Stimulated activated effector memory CD8-positive, alpha-beta T cell treated with anti-CD3 and anti-CD28 coated beads, Interleukin-12 subunit alpha, Interleukin-12 subunit beta, amount 100 ng/mL, for 72 hours (primary cell): ENCODE measurements around the gene RIN3.
A peak's percentile ranks its signal among the peaks of the same experiment; 100 is the strongest.

ENCODE experiments used
- ATAC-seq: fragments of 150-1000 bp; cut with Tn5 transposase; 2 replicates; pipeline ENCODE4 v1.10.0; 2021
- DNase-seq, 2 donors: peaks; one replicate each; pipeline ENCODE4 v3.0.0; 2021 to 2022; ENCODE audit warnings: low spot score in 2 of 2
- H3K27ac Mint-ChIP-seq: one replicate; pipeline ENCODE4 v1.8.0; 2022; ENCODE audit warnings: mild to moderate bottlenecking, mixed read lengths
- H3K36me3 Mint-ChIP-seq: one replicate; pipeline ENCODE4 v1.8.0; 2022; ENCODE audit warnings: mild to moderate bottlenecking, mixed read lengths
- H3K4me1 Mint-ChIP-seq: one replicate; pipeline ENCODE4 v1.8.0; 2022; ENCODE audit warnings: mixed read lengths
- H3K4me3 Mint-ChIP-seq: one replicate; pipeline ENCODE4 v1.8.0; 2022; ENCODE audit warnings: mild to moderate bottlenecking, mixed read lengths
- H3K9me3 Mint-ChIP-seq: one replicate; pipeline ENCODE4 v1.8.0; 2022; ENCODE audit warnings: mixed read lengths

RIN3 gene

GRCh38 chr14:92578511-92578910 lies 64.9 kb downstream of the RIN3 start:
- Mint-ChIP-seq H3K27ac (peak overlapping the region; percentile 83), H3K9me3 (peaks cover 3% of the 10 kb centered on the region), H3K36me3 (peaks cover 56% of the 10 kb centered on the region), H3K4me1 (peaks cover 88% of the 10 kb centered on the region), H3K4me3 (peak overlapping the region; percentile 68)
- no peak for DNase-seq
- no peak for ATAC-seq

GRCh38 chr14:92579244-92579936 lies 65.8 kb downstream of the RIN3 start:
- H3K4me1 Mint-ChIP-seq: peaks cover 91% of the 10 kb centered on the region
- peaks cover 3% of the 10 kb centered on the region for H3K9me3 Mint-ChIP-seq
- ATAC-seq: no peak
- DNase-seq: no peak
- peak overlapping the region; percentile 35 for H3K27ac Mint-ChIP-seq
- peaks cover 65% of the 10 kb centered on the region for H3K36me3 Mint-ChIP-seq
- H3K4me3 Mint-ChIP-seq: no peak overlapping the region

GRCh38 chr14:92581206-92581605 lies 67.6 kb downstream of the RIN3 start:
- H3K4me3 Mint-ChIP-seq: no peak overlapping the region
- peak overlapping the region; percentile 64 for H3K27ac Mint-ChIP-seq
- ATAC-seq: no peak
- peaks cover 83% of the 10 kb centered on the region for H3K36me3 Mint-ChIP-seq
- H3K9me3 Mint-ChIP-seq: peaks cover 3% of the 10 kb centered on the region
- no peak for DNase-seq
- H3K4me1 Mint-ChIP-seq: peaks cover 97% of the 10 kb centered on the region

- DNase-seq (no peak), ATAC-seq (no peak)
- H3K4me1 Mint-ChIP-seq: peaks cover 97% of the 10 kb centered on the region
- H3K36me3 Mint-ChIP-seq: peaks cover 92% of the 10 kb centered on the region
- H3K4me3 Mint-ChIP-seq: peak overlapping the region; percentile 59
- H3K9me3 Mint-ChIP-seq: peaks cover 3% of the 10 kb centered on the region
- H3K27ac Mint-ChIP-seq: peak overlapping the region; percentile 92
Observed at GRCh38 chr14:92581966-92582566, 68.5 kb downstream of the RIN3 start.

GRCh38 chr14:92582706-92583452 lies 69.3 kb downstream of the RIN3 start:
- Mint-ChIP-seq H3K4me3 (peak overlapping the region; percentile 59), H3K9me3 (peaks cover 3% of the 10 kb centered on the region), H3K36me3 (peaks cover 93% of the 10 kb centered on the region), H3K4me1 (peaks cover 97% of the 10 kb centered on the region), H3K27ac (peak overlapping the region; percentile 92)
- ATAC-seq: peak; percentile 67
- peak in 1 of 2 donors; percentile 79 for DNase-seq

GRCh38 chr14:92584220-92584619 lies 70.6 kb downstream of the RIN3 start:
- peak overlapping the region; percentile 93 for H3K27ac Mint-ChIP-seq
- H3K9me3 Mint-ChIP-seq: peaks cover 3% of the 10 kb centered on the region
- ATAC-seq (no peak), DNase-seq (no peak)
- H3K4me1 Mint-ChIP-seq: peaks cover 96% of the 10 kb centered on the region
- peaks cover 89% of the 10 kb centered on the region for H3K36me3 Mint-ChIP-seq
- H3K4me3 Mint-ChIP-seq: no peak overlapping the region

GRCh38 chr14:92584816-92585215 lies 71.2 kb downstream of the RIN3 start:
- peak overlapping the region; percentile 93 for H3K27ac Mint-ChIP-seq
- H3K4me1 Mint-ChIP-seq: peaks cover 96% of the 10 kb centered on the region
- H3K36me3 Mint-ChIP-seq: peaks cover 86% of the 10 kb centered on the region
- peak overlapping the region; percentile 61 for H3K4me3 Mint-ChIP-seq
- no peak for DNase-seq
- H3K9me3 Mint-ChIP-seq: peaks cover 3% of the 10 kb centered on the region
- ATAC-seq: no peak

- Mint-ChIP-seq H3K36me3 (peaks cover 90% of the 10 kb centered on the region), H3K9me3 (peaks cover 3% of the 10 kb centered on the region), H3K4me1 (peaks cover 96% of the 10 kb centered on the region), H3K4me3 (peak overlapping the region; percentile 61), H3K27ac (peak overlapping the region; percentile 93)
- DNase-seq: peak in 1 of 2 donors; percentile 65
- ATAC-seq: peak; percentile 83
Observed at GRCh38 chr14:92585981-92586937, 72.7 kb downstream of the RIN3 start.

- Mint-ChIP-seq H3K36me3 (peaks cover 90% of the 10 kb centered on the region), H3K4me1 (peaks cover 92% of the 10 kb centered on the region)
- peak in 1 of 2 donors; percentile 63 for DNase-seq
Observed at GRCh38 chr14:92586963-92587699, 73.5 kb downstream of the RIN3 start.

GRCh38 chr14:92587700-92588085 lies 74.1 kb downstream of the RIN3 start:
- DNase-seq (no peak), ATAC-seq (no peak)
- peaks cover 86% of the 10 kb centered on the region for H3K4me1 Mint-ChIP-seq
- peaks cover 3% of the 10 kb centered on the region for H3K9me3 Mint-ChIP-seq
- H3K27ac Mint-ChIP-seq: peak overlapping the region; percentile 93
- H3K36me3 Mint-ChIP-seq: peaks cover 86% of the 10 kb centered on the region
- H3K4me3 Mint-ChIP-seq: peak overlapping the region; percentile 61

More at GRCh38 chr14:92586963-92587699, 73.5 kb downstream of the RIN3 start:
- ATAC-seq: peak; percentile 51
- H3K4me3 Mint-ChIP-seq: peak overlapping the region; percentile 61
- H3K9me3 Mint-ChIP-seq: peaks cover 3% of the 10 kb centered on the region
- peak overlapping the region; percentile 93 for H3K27ac Mint-ChIP-seq

- H3K4me1 Mint-ChIP-seq: peaks cover 70% of the 10 kb centered on the region
- DNase-seq: no peak
- H3K36me3 Mint-ChIP-seq: peaks cover 86% of the 10 kb centered on the region
- no peak overlapping the region for H3K4me3 Mint-ChIP-seq
- peak overlapping the region; percentile 12 for H3K27ac Mint-ChIP-seq
- H3K9me3 Mint-ChIP-seq: no peaks in the 10 kb centered on the region
- no peak for ATAC-seq
Observed at GRCh38 chr14:92589213-92589852, 75.8 kb downstream of the RIN3 start.

- no peak for DNase-seq
- Mint-ChIP-seq H3K27ac (peak overlapping the region; percentile 12), H3K9me3 (no peaks in the 10 kb centered on the region), H3K36me3 (peaks cover 81% of the 10 kb centered on the region), H3K4me1 (peaks cover 68% of the 10 kb centered on the region), H3K4me3 (no peak overlapping the region)
- no peak for ATAC-seq
Observed at GRCh38 chr14:92590176-92590575, 76.6 kb downstream of the RIN3 start.

- Mint-ChIP-seq H3K4me1 (peaks cover 66% of the 10 kb centered on the region), H3K4me3 (no peak overlapping the region), H3K36me3 (peaks cover 73% of the 10 kb centered on the region), H3K27ac (peak overlapping the region; percentile 12), H3K9me3 (no peaks in the 10 kb centered on the region)
- no peak for DNase-seq
- no peak for ATAC-seq
Observed at GRCh38 chr14:92590941-92591340, 77.4 kb downstream of the RIN3 start.

GRCh38 chr14:92591346-92591745 lies 77.8 kb downstream of the RIN3 start:
- Mint-ChIP-seq H3K36me3 (peaks cover 69% of the 10 kb centered on the region), H3K9me3 (no peaks in the 10 kb centered on the region), H3K27ac (peak overlapping the region; percentile 12), H3K4me3 (no peak overlapping the region), H3K4me1 (peaks cover 66% of the 10 kb centered on the region)
- ATAC-seq (no peak), DNase-seq (no peak)
